Measurements from ENCODE around the gene NFATC1.

NFATC1 gene

DNA sequence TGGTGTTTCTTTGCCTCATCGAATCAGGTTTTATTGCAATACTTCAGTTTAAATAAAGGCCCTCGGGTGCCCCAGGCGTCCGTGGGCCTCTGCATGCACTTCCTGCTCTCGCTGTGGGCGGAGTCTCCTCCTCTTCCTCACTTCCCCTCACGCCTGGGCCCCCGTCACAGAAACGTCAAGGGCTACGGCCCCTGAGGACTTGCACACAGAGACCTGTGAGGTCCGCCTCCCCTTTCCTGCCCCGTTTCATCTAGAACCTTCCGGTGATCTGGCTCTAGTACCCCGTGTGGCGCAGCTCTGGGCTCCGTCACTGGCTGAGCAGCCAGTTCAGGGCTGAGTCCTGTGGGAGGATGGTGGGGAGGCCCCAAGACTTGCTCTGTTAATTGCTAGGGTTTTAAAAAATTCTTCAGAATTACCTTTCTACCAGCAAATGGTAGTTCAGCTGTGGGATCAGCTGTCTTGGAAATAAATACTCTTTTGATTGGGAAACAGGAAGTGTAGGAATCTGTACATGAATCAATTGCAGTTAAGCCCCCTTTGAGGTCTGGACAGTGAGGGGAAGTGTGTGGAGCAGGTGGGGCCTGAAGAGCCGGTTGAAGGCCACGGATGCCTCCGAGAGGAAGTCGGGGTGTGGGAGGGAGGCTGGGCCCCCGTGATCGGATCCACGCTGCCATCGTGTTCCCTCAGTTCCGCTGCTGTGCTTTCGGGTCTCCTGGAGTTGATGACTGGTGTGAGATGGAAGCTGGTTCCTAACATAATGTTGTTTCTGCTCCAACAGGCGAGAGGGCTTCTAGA is 10.2 kb downstream of the NFATC1 start:
- DNase-seq (ENCODE audit: low spot score) = peak; percentile 93
- TF ChIP-seq CTCF (IDR thresholded peaks at IDR 0.05; ENCODE audit: borderline replicate concordance, control extremely low read depth, extremely low read depth, insufficient read depth, missing control alignments) = no peak
- in situ Hi-C loops (cut with MboI; ENCODE audit: low sequenced_read_pairs, unreplicated experiment) = loop anchor here (10.0 kb wide), 1 partner anchor 109 kb away; no protein-coding TSS in a partner anchor

DNA sequence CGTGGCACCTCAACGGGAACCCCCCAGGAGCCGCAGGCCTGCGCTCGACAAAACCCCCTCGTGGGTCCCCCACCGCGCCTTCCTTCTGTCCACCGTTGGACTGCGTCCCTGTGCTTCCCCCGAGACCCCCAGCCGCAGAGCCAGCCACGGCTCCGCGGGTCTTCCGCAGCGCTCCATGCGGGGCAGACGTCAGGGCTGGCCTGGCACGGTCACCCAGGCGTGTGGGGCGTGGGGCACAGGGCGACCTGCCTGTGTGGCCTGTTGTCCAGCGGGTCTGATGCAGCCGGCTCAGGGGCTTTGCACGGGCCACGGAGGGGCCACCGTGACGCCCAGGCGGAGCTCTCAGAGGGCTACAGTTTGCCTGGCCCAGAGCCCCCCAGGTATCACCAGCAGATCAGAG is 11.0 kb downstream of the NFATC1 start:
- in situ Hi-C loops (cut with MboI; ENCODE audit: low sequenced_read_pairs, unreplicated experiment) = loop anchor here (10.0 kb wide), 1 partner anchor 108 kb away; no protein-coding TSS in a partner anchor
- TF ChIP-seq CTCF (IDR thresholded peaks at IDR 0.05; ENCODE audit: borderline replicate concordance, control extremely low read depth, extremely low read depth, insufficient read depth, missing control alignments) = no peak
- no peak for DNase-seq (ENCODE audit: low spot score)

- in situ Hi-C loops (cut with MboI; ENCODE audit: low sequenced_read_pairs, unreplicated experiment) = loop anchor here (10.0 kb wide), 1 partner anchor 105 kb away; no protein-coding TSS in a partner anchor
- TF ChIP-seq CTCF (IDR thresholded peaks at IDR 0.05; ENCODE audit: borderline replicate concordance, control extremely low read depth, extremely low read depth, insufficient read depth, missing control alignments) = no peak
- no peak for DNase-seq (ENCODE audit: low spot score)
Measured at GRCh38 chr18:79409313-79409712, 13.6 kb downstream of the NFATC1 start.

GRCh38 chr18:79410171-79410641 is 14.5 kb downstream of the NFATC1 start:
- in situ Hi-C loops (cut with MboI; ENCODE audit: low sequenced_read_pairs, unreplicated experiment) = no loop called here
- TF ChIP-seq CTCF (IDR thresholded peaks at IDR 0.05; ENCODE audit: borderline replicate concordance, control extremely low read depth, extremely low read depth, insufficient read depth, missing control alignments) = no peak
- DNase-seq (ENCODE audit: low spot score) = no peak

DNA sequence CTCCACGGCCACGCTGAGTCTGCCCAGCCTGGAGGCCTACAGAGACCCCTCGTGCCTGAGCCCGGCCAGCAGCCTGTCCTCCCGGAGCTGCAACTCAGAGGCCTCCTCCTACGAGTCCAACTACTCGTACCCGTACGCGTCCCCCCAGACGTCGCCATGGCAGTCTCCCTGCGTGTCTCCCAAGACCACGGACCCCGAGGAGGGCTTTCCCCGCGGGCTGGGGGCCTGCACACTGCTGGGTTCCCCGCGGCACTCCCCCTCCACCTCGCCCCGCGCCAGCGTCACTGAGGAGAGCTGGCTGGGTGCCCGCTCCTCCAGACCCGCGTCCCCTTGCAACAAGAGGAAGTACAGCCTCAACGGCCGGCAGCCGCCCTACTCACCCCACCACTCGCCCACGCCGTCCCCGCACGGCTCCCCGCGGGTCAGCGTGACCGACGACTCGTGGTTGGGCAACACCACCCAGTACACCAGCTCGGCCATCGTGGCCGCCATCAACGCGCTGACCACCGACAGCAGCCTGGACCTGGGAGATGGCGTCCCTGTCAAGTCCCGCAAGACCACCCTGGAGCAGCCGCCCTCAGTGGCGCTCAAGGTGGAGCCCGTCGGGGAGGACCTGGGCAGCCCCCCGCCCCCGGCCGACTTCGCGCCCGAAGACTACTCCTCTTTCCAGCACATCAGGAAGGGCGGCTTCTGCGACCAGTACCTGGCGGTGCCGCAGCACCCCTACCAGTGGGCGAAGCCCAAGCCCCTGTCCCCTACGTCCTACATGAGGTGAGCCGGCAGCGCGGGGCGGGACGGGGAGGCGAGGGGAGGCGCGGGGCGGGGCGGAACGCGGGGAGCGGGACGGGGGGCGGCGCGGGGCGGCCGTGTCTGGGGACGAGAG is 15.2 kb downstream of the NFATC1 start:
- in situ Hi-C loops (cut with MboI; ENCODE audit: low sequenced_read_pairs, unreplicated experiment) = no loop called here
- TF ChIP-seq CTCF (IDR thresholded peaks at IDR 0.05; ENCODE audit: borderline replicate concordance, control extremely low read depth, extremely low read depth, insufficient read depth, missing control alignments) = no peak
- DNase-seq (ENCODE audit: low spot score) = no peak

Data from GM13976 (cell line).